ENCODE results near the gene CDH5. TPM values are rescaled to one million over a fixed set of nuclear protein-coding genes. Genes with fewer than 3 reads are reported as not detected.

Gene CDH5
- total and polyA plus RNA-seq, 2 donors (not counting 3 experiments of a cell fraction or from before 2014, with no cell fraction given) = 765 to 815 TPM

DNA sequence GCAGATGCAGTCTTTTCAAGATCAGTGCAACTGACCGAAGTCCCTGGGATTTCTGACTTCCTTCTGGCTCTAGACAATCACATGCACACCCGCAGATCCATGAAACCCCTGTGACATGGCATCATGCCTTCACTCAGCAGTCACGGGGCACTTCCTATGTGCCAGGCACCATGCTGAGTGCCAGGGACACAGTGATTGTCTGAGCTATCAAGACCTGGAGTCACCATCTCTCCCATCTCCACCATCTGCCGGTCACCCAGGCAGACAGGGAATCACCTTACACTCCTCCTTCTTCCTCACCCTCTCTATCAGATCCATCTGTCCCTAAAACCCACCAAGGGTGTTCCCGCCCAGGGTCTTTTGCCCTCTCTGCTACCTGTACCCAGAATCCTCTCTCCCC is 65.9 kb downstream of the CDH5 start:
- FAIRE-seq (no peak), DNase-seq (ENCODE audit: low read depth, low spot score) (no peak)
- Histone ChIP-seq H3K36me3 (ENCODE audit: control insufficient read depth in 2 of 2, extremely low read depth in 1 of 2, insufficient read depth in 2 of 2, low read length in 2 of 2) (no peaks in the 10 kb centered on the region), H3K4me1 (ENCODE audit: control insufficient read depth, extremely low read depth, insufficient read depth, low read length) (peaks cover 2% of the 10 kb centered on the region), H3K79me2 (ENCODE audit: control insufficient read depth, insufficient read depth, low read length) (no peaks in the 10 kb centered on the region), H3K9me3 (replicated peaks; ENCODE audit: control insufficient read depth, insufficient read depth, low read length) (no peaks in the 10 kb centered on the region), H3K4me2 (ENCODE audit: insufficient read depth, low read length) (no peak overlapping the region), H3K27ac (ENCODE audit: insufficient read depth, low read depth, low read length) (no peak overlapping the region), H4K20me1 (replicated peaks; ENCODE audit: control insufficient read depth, extremely low read depth, insufficient read depth, low read length) (no peaks in the 10 kb centered on the region), H2AFZ (ENCODE audit: low read depth, low read length) (no peak overlapping the region), H3K4me3 (replicated peaks in 1 of 3; ENCODE audit: insufficient read depth in 1 of 3, low read depth in 1 of 3, low read length in 3 of 3) (no peak overlapping the region), H3K9ac (replicated peaks; ENCODE audit: extremely low read depth, insufficient read depth, low read length) (no peak overlapping the region), H3K27me3 (ENCODE audit: control insufficient read depth in 2 of 2, insufficient read depth in 2 of 2, low read length in 2 of 2) (peaks cover 38 to 50% of the 10 kb centered on the region in 2 experiments), H3K9me1 (replicated peaks; ENCODE audit: control insufficient read depth, extremely low read depth, insufficient read depth, low read length) (no peaks in the 10 kb centered on the region)
- intact Hi-C loops (cut with micrococcal nuclease) = no loop called here
- dilution Hi-C loops (cut with MboI; ENCODE audit: extremely low pct_ligation_motif_present, low sequenced_read_pairs) = no loop called here
- TF ChIP-seq MAX (IDR thresholded peaks at IDR 0.05; ENCODE audit: insufficient read depth, insufficient read length) = no peak
- no peak for TF ChIP-seq MYC (IDR thresholded peaks at IDR 0.05; ENCODE audit: low read depth, low read length)
- no peak for TF ChIP-seq FOS (IDR thresholded peaks at IDR 0.05; ENCODE audit: borderline replicate concordance, insufficient read depth, low read length)
- no peak for TF ChIP-seq POLR2A (IDR thresholded peaks at IDR 0.05; ENCODE audit: low read depth, low read length)
- POLR2A ChIA-PET = no interaction called here
- no TSS peak for BruUV-seq (replicated peaks)
- CTCF ChIA-PET = interaction anchor here (1.8 kb wide), 1 partner anchor 26 kb away, joined by 7 read pairs; no protein-coding TSS in a partner anchor

DNA sequence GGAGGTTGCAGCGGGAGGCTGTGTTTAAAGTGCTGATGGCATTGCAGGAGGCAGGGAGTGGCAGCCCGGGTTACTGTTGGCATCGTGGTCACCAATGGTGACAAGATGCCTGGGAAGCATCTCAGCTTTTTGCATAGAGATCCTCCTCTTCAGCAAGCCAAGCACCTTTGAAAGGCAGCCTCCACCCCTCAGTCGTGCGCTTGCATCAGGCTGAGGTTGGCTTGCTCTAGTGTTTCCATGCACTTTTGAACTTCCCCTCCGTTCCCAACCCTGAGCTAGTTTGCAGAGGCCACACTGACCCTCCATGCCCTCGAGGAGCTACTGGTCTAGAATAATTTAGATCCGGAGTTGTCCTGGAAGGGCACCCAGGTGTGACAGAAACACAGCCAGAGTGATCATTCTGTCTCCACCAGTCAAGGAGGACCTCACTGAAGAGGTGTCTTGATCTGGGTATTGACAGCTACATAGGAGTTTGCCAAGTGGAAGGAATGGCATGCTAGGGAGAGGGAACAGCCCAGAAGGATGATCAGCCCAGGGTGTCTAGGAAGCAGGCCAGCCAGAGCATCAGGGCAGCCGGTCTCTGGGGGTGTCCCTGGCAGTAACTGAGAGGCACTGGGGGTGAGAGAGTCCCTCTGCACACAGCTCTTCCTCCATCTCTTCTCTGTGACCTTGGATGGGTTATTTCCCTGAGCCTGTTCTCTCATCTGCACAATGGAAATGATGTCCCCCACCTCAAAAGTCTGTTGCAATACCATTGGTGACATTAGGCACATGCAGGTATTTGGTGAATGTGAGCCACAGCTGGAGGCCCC is 68.3 kb downstream of the CDH5 start:
- H4K20me1 ChIP-seq (replicated peaks; ENCODE audit: control insufficient read depth, extremely low read depth, insufficient read depth, low read length) = no peaks in the 10 kb centered on the region
- ChIA-PET CTCF (interaction anchor here (0.7 kb wide), 1 partner anchor 9 kb away, joined by 3 read pairs; no protein-coding TSS in a partner anchor), POLR2A (no interaction called here)
- BruUV-seq (replicated peaks) = no TSS peak
- no peak overlapping the region for H3K4me3 ChIP-seq (replicated peaks in 1 of 3; ENCODE audit: insufficient read depth in 1 of 3, low read depth in 1 of 3, low read length in 3 of 3)
- H3K4me1 ChIP-seq (ENCODE audit: control insufficient read depth, extremely low read depth, insufficient read depth, low read length) = no peaks in the 10 kb centered on the region
- no peak overlapping the region for H2AFZ ChIP-seq (ENCODE audit: low read depth, low read length)
- FAIRE-seq = no peak
- no peak overlapping the region for H3K27ac ChIP-seq (ENCODE audit: insufficient read depth, low read depth, low read length)
- no peaks in the 10 kb centered on the region for H3K9me3 ChIP-seq (replicated peaks; ENCODE audit: control insufficient read depth, insufficient read depth, low read length)
- no peaks in the 10 kb centered on the region for H3K79me2 ChIP-seq (ENCODE audit: control insufficient read depth, insufficient read depth, low read length)
- H3K9ac ChIP-seq (replicated peaks; ENCODE audit: extremely low read depth, insufficient read depth, low read length) = no peak overlapping the region
- peaks cover 17 to 27% of the 10 kb centered on the region in 2 experiments for H3K27me3 ChIP-seq (ENCODE audit: control insufficient read depth in 2 of 2, insufficient read depth in 2 of 2, low read length in 2 of 2)
- dilution Hi-C loops (cut with MboI; ENCODE audit: extremely low pct_ligation_motif_present, low sequenced_read_pairs) (no loop called here), intact Hi-C loops (cut with micrococcal nuclease) (no loop called here)
- H3K9me1 ChIP-seq (replicated peaks; ENCODE audit: control insufficient read depth, extremely low read depth, insufficient read depth, low read length) = no peaks in the 10 kb centered on the region
- no peak for DNase-seq (ENCODE audit: low read depth, low spot score)
- no peak overlapping the region for H3K4me2 ChIP-seq (ENCODE audit: insufficient read depth, low read length)
- no peak for TF ChIP-seq POLR2A (IDR thresholded peaks at IDR 0.05; ENCODE audit: low read depth, low read length)
- no peak for TF ChIP-seq EZH2 (IDR thresholded peaks at IDR 0.05; ENCODE audit: borderline replicate concordance, low read depth, low read length, severe bottlenecking)
- H3K36me3 ChIP-seq (ENCODE audit: control insufficient read depth in 2 of 2, extremely low read depth in 1 of 2, insufficient read depth in 2 of 2, low read length in 2 of 2) = no peaks in the 10 kb centered on the region

All from endothelial cell of umbilical vein (primary cell).